HG02885 (cell line): Measurements from ENCODE around the gene HSBP1L1.

Source experiments
- ATAC-seq: cut with Tn5 transposase; IDR thresholded peaks from one replicate; pipeline ENCODE4 v1.9.1; 2021; ENCODE audit warnings: mild to moderate bottlenecking; ENCODE audit not compliant: unreplicated experiment, poor library complexity

HSBP1L1 gene

DNA sequence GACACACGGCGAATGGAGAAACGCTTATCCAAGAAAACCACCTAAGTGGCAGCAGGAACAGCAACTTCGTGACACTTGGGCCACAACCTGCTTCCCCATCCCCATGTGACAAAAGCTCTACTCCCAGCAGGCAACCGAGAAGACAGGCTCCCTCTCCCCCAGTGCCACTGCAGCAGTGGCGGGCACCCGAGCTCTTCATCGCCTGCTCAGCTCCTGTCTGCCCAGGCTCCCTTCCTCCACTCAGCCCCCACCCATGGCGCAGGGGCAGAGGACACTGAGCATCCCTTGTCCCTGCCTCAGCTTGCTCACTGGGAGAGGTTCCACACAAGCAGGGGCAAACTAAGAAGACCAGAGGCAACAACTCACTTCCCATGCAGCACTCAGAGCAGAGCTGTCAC, 35.9 kb upstream of the HSBP1L1 start:
- ATAC-seq = no peak

DNA sequence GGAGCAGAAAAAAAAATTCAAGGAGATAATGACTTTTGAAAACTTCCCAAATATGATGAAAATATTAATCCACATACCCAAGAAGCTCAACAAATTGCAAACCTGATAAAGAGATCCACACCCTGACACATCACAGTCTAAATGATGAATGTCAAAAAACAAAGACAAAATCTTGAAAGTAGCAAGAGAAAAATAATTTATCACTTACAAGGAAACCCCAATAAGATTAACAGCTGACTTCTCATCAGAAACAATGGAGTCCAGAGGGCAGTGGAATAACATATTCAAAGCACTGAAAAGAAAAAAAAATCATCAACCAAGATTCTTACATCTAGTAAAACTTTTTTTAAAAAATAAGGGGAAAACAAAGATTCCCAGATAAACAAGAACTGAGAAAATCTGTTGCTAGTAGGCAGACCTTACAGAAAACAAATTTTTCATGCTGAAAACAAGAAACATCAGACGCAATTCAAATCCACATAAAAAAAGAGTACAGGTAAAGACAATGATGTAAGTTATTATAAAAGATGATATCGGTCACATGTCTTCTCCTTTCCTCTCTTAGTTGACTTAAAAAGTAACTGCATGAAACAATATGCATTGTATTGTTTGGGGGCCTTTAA, 34.3 kb upstream of the HSBP1L1 start:
- ATAC-seq = no peak

DNA sequence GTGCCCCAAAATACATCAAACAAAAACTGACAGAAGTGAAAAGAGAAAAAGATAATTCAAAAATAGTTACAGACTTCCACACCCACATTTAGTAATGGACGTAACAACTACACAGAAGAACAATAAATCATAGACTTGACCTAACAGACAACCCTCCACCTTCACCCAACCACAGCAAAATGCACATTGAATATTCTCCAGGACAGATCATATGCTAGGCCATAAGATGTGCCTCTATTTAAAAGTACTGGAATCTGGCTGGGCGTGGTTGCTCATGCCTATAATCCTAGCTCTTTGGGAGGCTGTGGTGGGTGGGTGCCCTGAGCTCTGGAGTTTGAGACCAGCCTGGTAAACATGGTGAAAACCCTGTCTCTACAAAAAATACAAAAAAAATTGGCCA, 33.0 kb upstream of the HSBP1L1 start:
- no peak for ATAC-seq

GRCh38 chr18:79932907-79933306, 31.5 kb upstream of the HSBP1L1 start:
- ATAC-seq = no peak

- no peak for ATAC-seq
Observed at GRCh38 chr18:79933765-79934164, 30.7 kb upstream of the HSBP1L1 start.

GRCh38 chr18:79934311-79935097, 29.9 kb upstream of the HSBP1L1 start:
- ATAC-seq = no peak

- no peak for ATAC-seq
Observed at GRCh38 chr18:79935098-79935480, 29.4 kb upstream of the HSBP1L1 start.

- no peak for ATAC-seq
Observed at GRCh38 chr18:79935499-79935898, 28.9 kb upstream of the HSBP1L1 start.

- no peak for ATAC-seq
Observed at GRCh38 chr18:79935925-79936324, 28.5 kb upstream of the HSBP1L1 start.

DNA sequence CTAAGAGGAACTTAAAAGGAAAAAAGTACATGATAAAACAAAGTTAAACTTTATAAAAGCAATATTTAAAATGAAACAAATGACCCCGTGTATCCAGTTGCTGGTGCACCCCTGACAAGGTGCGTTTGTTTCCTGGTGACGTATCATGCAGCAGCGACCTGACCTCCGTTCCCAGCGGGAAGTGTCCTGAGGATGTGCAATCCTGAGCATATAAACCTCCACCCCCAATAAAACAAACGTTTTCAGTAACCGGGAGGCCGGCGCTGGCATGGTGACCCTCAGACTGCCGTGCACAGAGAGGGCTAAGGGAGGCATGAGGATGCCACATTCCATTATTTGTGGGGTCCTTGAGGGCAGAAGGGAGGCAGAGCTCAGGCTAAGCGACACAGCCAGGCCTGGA, 27.8 kb upstream of the HSBP1L1 start:
- ATAC-seq = no peak

GRCh38 chr18:79937103-79937860, 27.2 kb upstream of the HSBP1L1 start:
- ATAC-seq = no peak

DNA sequence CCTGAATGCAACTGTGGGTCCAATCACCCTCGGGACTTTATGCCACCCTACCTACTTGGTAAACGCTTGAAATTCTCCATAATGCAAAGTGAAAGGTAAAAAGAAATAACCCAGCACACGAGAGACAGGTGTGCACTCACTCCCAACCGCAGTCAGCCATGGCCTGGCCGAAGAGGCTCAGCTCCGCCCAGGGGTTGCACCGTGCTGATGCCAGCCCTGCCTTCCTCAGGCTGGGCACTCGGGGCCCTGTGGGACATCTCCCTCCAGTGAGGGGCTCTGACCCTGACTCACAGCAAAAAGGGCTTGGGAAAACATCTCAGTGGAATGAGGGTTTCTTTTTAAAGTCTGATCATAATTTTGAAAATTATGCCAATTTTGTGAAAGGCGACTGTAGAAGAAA, 26.2 kb upstream of the HSBP1L1 start:
- ATAC-seq = no peak

- no peak for ATAC-seq
Observed at GRCh38 chr18:79939096-79939495, 25.3 kb upstream of the HSBP1L1 start.

DNA sequence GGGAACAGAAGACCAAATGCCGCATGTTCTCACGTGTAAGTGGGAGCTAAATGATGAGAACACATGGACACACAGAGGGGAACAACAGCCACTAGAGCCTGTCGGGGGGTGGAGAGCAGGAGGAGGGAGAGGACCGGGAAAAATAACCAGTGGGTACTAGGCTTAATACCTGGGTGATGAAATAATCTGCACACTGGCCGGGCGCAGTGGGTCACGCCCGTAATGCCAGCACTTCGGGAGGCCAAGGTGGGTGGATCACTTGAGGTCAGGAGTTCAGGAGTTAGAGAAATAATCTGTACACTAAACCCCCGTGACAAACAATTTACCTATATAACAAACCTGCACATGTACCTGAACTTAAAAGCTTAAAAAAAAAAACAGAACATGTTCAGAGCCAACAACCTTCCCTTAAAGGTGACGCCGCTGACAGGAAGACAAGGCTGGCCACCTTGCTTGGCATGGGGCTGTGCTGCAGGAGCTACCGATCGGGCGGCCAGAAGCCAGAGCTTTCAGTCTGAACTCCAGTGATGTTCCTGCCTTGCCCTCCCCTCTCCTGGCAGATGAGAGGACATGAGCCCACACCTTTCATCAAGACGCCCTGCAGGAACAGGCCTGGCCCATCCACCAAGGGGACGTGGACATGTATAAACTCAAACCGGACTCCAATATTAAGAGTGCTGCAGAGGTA, 24.2 kb upstream of the HSBP1L1 start:
- no peak for ATAC-seq

DNA sequence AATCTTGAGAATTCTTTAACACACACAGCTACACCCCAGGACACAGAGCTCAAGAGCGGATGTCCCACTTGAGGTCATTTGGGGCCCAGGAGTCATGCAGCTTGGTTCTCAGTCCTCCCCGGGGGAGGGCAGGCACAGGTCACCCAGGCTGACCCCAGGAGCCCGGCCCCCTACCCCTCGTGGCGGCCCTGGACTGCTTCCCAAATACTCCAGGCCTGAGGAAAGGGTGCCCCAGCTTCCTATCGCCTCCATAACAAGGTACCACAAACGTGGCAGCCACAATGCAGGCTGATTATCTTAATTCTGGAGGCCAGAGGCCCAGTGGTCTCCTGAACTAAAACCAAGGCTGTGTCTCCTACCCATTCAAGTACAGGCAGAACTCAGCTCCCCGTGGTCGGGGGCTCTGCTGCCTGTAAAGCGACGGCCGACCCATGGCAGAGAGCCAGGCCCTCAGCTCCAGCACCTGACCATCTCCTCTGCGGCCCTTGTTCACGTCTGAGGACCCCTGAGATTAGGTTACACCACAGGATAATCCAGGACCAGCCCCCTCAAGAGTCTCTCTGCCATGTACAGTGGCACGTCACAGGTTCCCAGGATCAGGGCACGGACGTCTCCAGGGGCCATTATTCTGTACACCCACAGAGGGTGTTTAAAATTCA, 23.5 kb upstream of the HSBP1L1 start:
- no peak for ATAC-seq

DNA sequence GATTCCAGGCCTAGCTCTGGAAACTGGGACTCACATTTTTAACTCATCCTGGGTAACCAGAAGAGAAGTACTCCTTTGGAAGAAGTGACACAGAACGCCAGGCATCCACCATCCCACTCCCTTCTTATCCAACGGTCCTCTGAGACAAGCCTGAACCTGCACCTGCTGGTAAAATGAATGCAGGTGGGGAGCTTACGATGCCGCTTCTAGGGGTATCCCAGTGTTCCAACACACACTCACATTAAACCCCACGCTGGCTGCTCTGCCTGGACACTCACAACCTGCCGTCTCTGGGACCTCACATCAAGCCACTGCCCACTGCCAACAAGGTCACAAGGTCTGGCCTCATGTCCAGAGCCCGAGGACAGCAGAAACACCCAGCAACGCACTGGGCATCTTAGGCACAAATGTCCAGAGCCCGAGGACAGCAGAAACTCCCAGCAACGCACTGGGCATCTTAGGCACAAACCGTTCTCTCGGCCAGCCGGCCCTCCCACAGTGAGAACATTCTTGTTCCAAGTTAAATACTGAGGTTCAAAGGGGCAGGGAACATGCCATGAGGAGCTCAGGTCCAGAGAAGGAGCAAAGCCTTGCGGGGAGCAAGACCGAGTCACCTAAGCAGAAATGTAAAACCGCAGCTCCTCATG, 22.8 kb upstream of the HSBP1L1 start:
- no peak for ATAC-seq

DNA sequence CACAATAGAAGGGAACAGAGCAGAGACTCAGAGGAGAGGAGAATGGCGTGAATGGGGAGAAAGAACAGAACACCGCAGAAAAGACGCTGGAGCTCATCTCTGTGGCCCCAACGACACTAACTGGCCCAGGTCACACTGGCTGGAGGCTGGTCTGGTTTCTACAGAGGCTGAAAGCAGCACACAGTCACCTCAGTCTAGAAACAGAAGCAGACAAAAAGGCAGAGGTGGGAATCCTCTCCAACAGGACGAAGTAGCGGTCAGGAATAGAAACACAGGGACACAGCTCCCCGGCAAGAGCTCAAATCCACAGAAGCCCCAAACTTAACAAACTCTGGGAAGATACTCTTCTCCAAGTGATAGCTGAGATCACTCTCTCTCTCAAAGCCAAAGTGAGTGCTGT, 22.2 kb upstream of the HSBP1L1 start:
- ATAC-seq = no peak

DNA sequence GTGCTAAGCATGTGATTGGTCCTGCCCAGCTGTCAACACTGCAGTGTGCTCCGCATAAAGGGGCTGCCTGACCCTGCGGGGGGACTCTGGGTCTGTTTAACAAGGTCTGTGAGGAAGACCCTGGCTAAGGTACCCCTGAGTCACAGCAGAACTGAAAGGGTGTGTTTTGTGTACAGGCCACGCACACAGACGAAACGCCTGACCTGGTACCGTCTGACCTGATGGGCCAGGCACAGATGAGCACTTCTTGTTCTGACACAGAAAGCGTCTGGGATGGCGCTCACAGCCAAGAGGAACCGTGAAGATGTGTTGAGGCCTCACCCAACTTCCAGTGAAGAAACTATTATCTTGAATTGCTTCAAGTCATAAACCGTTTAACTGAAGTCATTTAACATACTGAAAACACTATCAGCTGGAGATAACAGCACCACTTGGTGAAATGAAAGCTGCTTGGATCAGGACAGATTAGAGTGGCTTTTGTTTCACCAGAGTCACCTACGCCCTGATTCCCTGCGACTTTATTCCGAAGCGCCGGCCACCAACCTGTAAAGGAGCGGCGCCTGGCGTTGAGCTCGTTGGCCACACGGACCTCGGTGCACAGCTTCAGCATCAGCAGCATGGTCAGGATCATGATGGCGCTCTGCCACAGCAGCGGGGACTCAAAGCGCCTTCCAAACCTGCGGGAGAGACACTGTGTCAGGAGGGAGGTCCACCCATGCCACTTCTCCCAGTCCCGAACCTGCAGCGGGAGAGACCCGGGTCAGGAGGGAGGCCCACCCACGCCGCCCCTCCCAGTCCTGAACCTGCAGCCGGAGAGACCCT, 21.4 kb upstream of the HSBP1L1 start:
- no peak for ATAC-seq

GRCh38 chr18:79943608-79944125, 20.8 kb upstream of the HSBP1L1 start:
- no peak for ATAC-seq
